NCI-H446 treated with DMSO at 0.1 percent for 48 hours (cell line): ENCODE data around the gene COPB2.
A peak's percentile ranks its signal among the peaks of the same experiment; 100 is the strongest.
"Not testable (repeated sequence)": the region's sequence is repeated elsewhere in the genome, so short reads cannot be mapped to it uniquely, and the experiment has no call there.

Experiments used
- DNase-seq: peaks from one replicate; lab custom pipeline; 2025; lab: John Stamatoyannopoulos, UW

COPB2 gene

GRCh38 chr3:139378587-139379241, 10.7 kb downstream of the COPB2 start:
- DNase-seq, result peak; percentile 8

- no peak for DNase-seq
These were observed 12.1 kb downstream of the COPB2 start for GRCh38 chr3:139377378-139377777.

GRCh38 chr3:139374099-139374498, 15.3 kb downstream of the COPB2 start:
- no peak for DNase-seq

- no peak for DNase-seq
These were observed 24.9 kb downstream of the COPB2 start for GRCh38 chr3:139364549-139364948.

- DNase-seq, result no peak
These were observed 28.2 kb downstream of the COPB2 start for GRCh38 chr3:139361276-139361675.

GRCh38 chr3:139358841-139359562, 30.4 kb downstream of the COPB2 start:
- DNase-seq, result no peak

- DNase-seq, result no peak
These were observed 31.5 kb downstream of the COPB2 start for GRCh38 chr3:139357899-139358298.

- DNase-seq, result no peak
These were observed 33.6 kb downstream of the COPB2 start for GRCh38 chr3:139355891-139356290.

GRCh38 chr3:139355476-139355875, 34.0 kb downstream of the COPB2 start:
- no peak for DNase-seq

- DNase-seq, result no peak
These were observed 34.8 kb downstream of the COPB2 start for GRCh38 chr3:139354661-139355060.

GRCh38 chr3:139353920-139354556, 35.4 kb downstream of the COPB2 start:
- DNase-seq, result no peak

- DNase-seq, result no peak
These were observed 42.7 kb downstream of the COPB2 start for GRCh38 chr3:139346771-139347170.

- peak; percentile 88 for DNase-seq
These were observed 45.3 kb downstream of the COPB2 start, which contains the start of gene MRPS22 for GRCh38 chr3:139343895-139344856. Gene MRPS22, plus strand, starts transcription at chr3:139344020. Its CDS starts 7 bp downstream, at chr3:139344027.

- DNase-seq, result no peak
These were observed 47.4 kb downstream of the COPB2 start for GRCh38 chr3:139342054-139342453.

- DNase-seq, result no peak
These were observed 48.7 kb downstream of the COPB2 start for GRCh38 chr3:139340784-139341183.

- DNase-seq, result no peak
These were observed 50.1 kb downstream of the COPB2 start for GRCh38 chr3:139339219-139339906.

GRCh38 chr3:139338405-139338804, 51.0 kb downstream of the COPB2 start:
- DNase-seq, result no peak

- DNase-seq, result not testable (repeated sequence)
These were observed 54.8 kb downstream of the COPB2 start for GRCh38 chr3:139334675-139335074.

GRCh38 chr3:139332092-139332491, 57.4 kb downstream of the COPB2 start:
- DNase-seq, result no peak

GRCh38 chr3:139329364-139329850, 60.0 kb downstream of the COPB2 start:
- peak; percentile 68 for DNase-seq

GRCh38 chr3:139328356-139328755, 61.1 kb downstream of the COPB2 start:
- no peak for DNase-seq
